Astrocyte (in vitro differentiated cells and primary cell): ENCODE results near the gene TRANK1. TPM values are rescaled to one million over a fixed set of nuclear protein-coding genes. Genes with fewer than 3 reads are reported as not detected.
"Not testable (repeated sequence)": the region's sequence is repeated elsewhere in the genome, so short reads cannot be mapped to it uniquely, and the experiment has no call there.

Experiments used
- DNase-seq: peaks from one replicate; pipeline ENCODE4 v3.0.0-alpha.2; 2010; ENCODE audit warnings: low read depth
- FAIRE-seq: peaks from 2 replicates; lab custom pipeline; 2011; peaks lifted over from hg19 to GRCh38; lab: Jason Lieb, UNC
- H2AFZ ChIP-seq: 2 replicates; pipeline ENCODE4 v1.6.0; 2012; ENCODE audit warnings: low read depth, low read length, inconsistent platforms
- H3K27ac ChIP-seq: 2 replicates; pipeline ENCODE4 v1.5.1; 2011; ENCODE audit warnings: low read depth, low read length, inconsistent platforms
- H3K27me3 ChIP-seq: 2 replicates; pipeline ENCODE4 v1.6.0; 2011; ENCODE audit warnings: low read length, inconsistent platforms; ENCODE audit not compliant: insufficient read depth
- H3K36me3 ChIP-seq: 2 replicates; pipeline ENCODE4 v1.5.1; 2011; ENCODE audit warnings: low read length, inconsistent platforms; ENCODE audit not compliant: insufficient read depth
- H3K4me1 ChIP-seq: 2 replicates; pipeline ENCODE4 v1.5.1; 2011; ENCODE audit warnings: low read length, inconsistent platforms; ENCODE audit not compliant: insufficient read depth
- H3K4me2 ChIP-seq: 2 replicates; pipeline ENCODE4 v1.6.0; 2012; ENCODE audit warnings: low read length, inconsistent platforms
- H3K4me3 ChIP-seq: 2 replicates; pipeline ENCODE4 v1.5.1; 2011; ENCODE audit warnings: low read depth, mild to moderate bottlenecking, low read length, inconsistent platforms; ENCODE audit not compliant: insufficient read depth
- H3K79me2 ChIP-seq: 2 replicates; pipeline ENCODE4 v1.6.0; 2012; ENCODE audit warnings: mild to moderate bottlenecking, low read length, inconsistent platforms; ENCODE audit not compliant: insufficient read depth
- H3K9ac ChIP-seq: 2 replicates; pipeline ENCODE4 v1.6.0; 2012; ENCODE audit warnings: mild to moderate bottlenecking, low read length, inconsistent platforms
- H3K9me3 ChIP-seq: 2 replicates; pipeline ENCODE4 v1.5.1; 2012; ENCODE audit warnings: low read depth, mild to moderate bottlenecking, low read length, inconsistent platforms; ENCODE audit not compliant: insufficient read depth
- H4K20me1 ChIP-seq: 2 replicates; pipeline ENCODE4 v1.6.0; 2012; ENCODE audit warnings: low read length, inconsistent platforms; ENCODE audit not compliant: insufficient read depth
- H3K27ac Mint-ChIP-seq: one replicate; pipeline ENCODE4 v1.8.0; 2021; ENCODE audit warnings: mild to moderate bottlenecking, mixed read lengths; ENCODE audit not compliant: unreplicated experiment
- H3K27me3 Mint-ChIP-seq: one replicate; pipeline ENCODE4 v1.8.0; 2021; ENCODE audit warnings: low read depth, mixed read lengths; ENCODE audit not compliant: unreplicated experiment
- H3K36me3 Mint-ChIP-seq: one replicate; pipeline ENCODE4 v1.8.0; 2021; ENCODE audit warnings: low read depth, mixed read lengths; ENCODE audit not compliant: unreplicated experiment
- H3K4me1 Mint-ChIP-seq: one replicate; pipeline ENCODE4 v1.8.0; 2021; ENCODE audit warnings: low read depth, mixed read lengths; ENCODE audit not compliant: unreplicated experiment
- H3K4me3 Mint-ChIP-seq: one replicate; pipeline ENCODE4 v1.8.0; 2021; ENCODE audit warnings: mild to moderate bottlenecking, moderate library complexity, mixed read lengths; ENCODE audit not compliant: unreplicated experiment
- H3K9me3 Mint-ChIP-seq: one replicate; pipeline ENCODE4 v1.8.0; 2021; ENCODE audit warnings: mild to moderate bottlenecking, mixed read lengths; ENCODE audit not compliant: unreplicated experiment
- CTCF ChIP-seq: IDR thresholded peaks from 2 replicates; pipeline ENCODE4 v1.5.1; 2011; ENCODE audit warnings: low read depth, mild to moderate bottlenecking, inconsistent platforms, low read length, moderate library complexity; ENCODE audit not compliant: insufficient read depth
- EZH2 ChIP-seq: IDR thresholded peaks from 2 replicates; pipeline ENCODE4 v1.6.1; 2012; ENCODE audit warnings: mild to moderate bottlenecking, low read length, inconsistent platforms; ENCODE audit not compliant: insufficient read depth
- total RNA-seq: library from RNA; stranded (reverse); gene quantifications from 2 replicates; pipeline ENCODE4 v1.2.1, GENCODE V29; 2021

Gene TRANK1
- total RNA-seq, 1 donor from 2014 or later = 5.6 TPM

DNA sequence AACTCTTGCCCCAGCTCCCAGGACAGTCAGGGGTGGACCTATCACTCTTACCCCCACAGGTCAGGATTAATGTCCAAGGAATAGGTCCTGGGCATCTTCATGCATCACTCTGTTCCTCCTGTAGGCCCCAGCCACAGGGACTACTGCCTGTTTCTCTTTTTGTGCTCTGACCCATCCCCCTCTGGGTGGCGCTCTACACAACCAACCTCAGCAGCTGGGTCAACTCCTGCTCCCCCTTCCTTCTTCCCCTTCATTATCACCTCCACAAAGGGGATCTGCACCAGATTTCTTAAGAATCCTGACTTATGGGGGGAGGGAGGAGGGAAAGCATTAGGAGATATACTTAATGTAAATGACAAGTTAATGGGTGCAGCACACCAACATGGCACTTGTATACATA, 12.2 kb upstream of the TRANK1 start:
- H3K36me3 ChIP-seq = no peaks in the 10 kb centered on the region
- H4K20me1 ChIP-seq = no peaks in the 10 kb centered on the region
- no peak overlapping the region for H3K4me2 ChIP-seq
- H3K4me3 ChIP-seq = no peak overlapping the region
- no peak overlapping the region for H2AFZ ChIP-seq
- peaks cover 13% of the 10 kb centered on the region for H3K4me1 ChIP-seq
- no peak overlapping the region for H3K9ac ChIP-seq
- no peaks in the 10 kb centered on the region for H3K9me3 Mint-ChIP-seq
- H3K27me3 Mint-ChIP-seq = no peaks in the 10 kb centered on the region
- FAIRE-seq (no peak), DNase-seq (no peak)
- H3K27ac Mint-ChIP-seq = no peak overlapping the region
- no peaks in the 10 kb centered on the region for H3K79me2 ChIP-seq
- no peaks in the 10 kb centered on the region for H3K9me3 ChIP-seq
- no peaks in the 10 kb centered on the region for H3K27me3 ChIP-seq
- peaks cover 6% of the 10 kb centered on the region for H3K4me1 Mint-ChIP-seq
- no peak for TF ChIP-seq CTCF
- TF ChIP-seq EZH2 = no peak
- no peak overlapping the region for H3K27ac ChIP-seq
- H3K4me3 Mint-ChIP-seq = no peak overlapping the region
- no peaks in the 10 kb centered on the region for H3K36me3 Mint-ChIP-seq

GRCh38 chr3:36956155-36956554, 11.3 kb upstream of the TRANK1 start:
- no peaks in the 10 kb centered on the region for H4K20me1 ChIP-seq
- no peak for FAIRE-seq
- H3K4me1 Mint-ChIP-seq = peaks cover 6% of the 10 kb centered on the region
- no peaks in the 10 kb centered on the region for H3K36me3 Mint-ChIP-seq
- H3K4me2 ChIP-seq = no peak overlapping the region
- H2AFZ ChIP-seq = no peak overlapping the region
- no peak overlapping the region for H3K27ac ChIP-seq
- H3K4me3 ChIP-seq = no peak overlapping the region
- H3K79me2 ChIP-seq = no peaks in the 10 kb centered on the region
- H3K9ac ChIP-seq = no peak overlapping the region
- DNase-seq = no peak
- H3K9me3 Mint-ChIP-seq = no peaks in the 10 kb centered on the region
- no peak overlapping the region for H3K4me3 Mint-ChIP-seq
- H3K27me3 Mint-ChIP-seq = no peaks in the 10 kb centered on the region
- peaks cover 13% of the 10 kb centered on the region for H3K4me1 ChIP-seq
- no peak overlapping the region for H3K27ac Mint-ChIP-seq
- H3K27me3 ChIP-seq = no peaks in the 10 kb centered on the region
- H3K36me3 ChIP-seq = no peaks in the 10 kb centered on the region
- TF ChIP-seq EZH2 (no peak), CTCF (no peak)
- no peaks in the 10 kb centered on the region for H3K9me3 ChIP-seq

- H3K4me1 Mint-ChIP-seq = peaks cover 6% of the 10 kb centered on the region
These were observed 9.7 kb upstream of the TRANK1 start for GRCh38 chr3:36954452-36955134.

GRCh38 chr3:36947814-36948213, 3.0 kb upstream of the TRANK1 start:
- not testable (repeated sequence) for H2AFZ ChIP-seq, H3K4me2 ChIP-seq, H3K4me1 Mint-ChIP-seq, H3K27me3 ChIP-seq, H3K4me1 ChIP-seq, H3K4me3 ChIP-seq, DNase-seq, H3K27ac Mint-ChIP-seq, H3K36me3 Mint-ChIP-seq, H3K79me2 ChIP-seq, H3K4me3 Mint-ChIP-seq, H3K9me3 ChIP-seq, H3K36me3 ChIP-seq, FAIRE-seq, H3K27ac ChIP-seq, H4K20me1 ChIP-seq, H3K9ac ChIP-seq
- Mint-ChIP-seq H3K27me3 (peaks cover 16% of the 10 kb centered on the region), H3K9me3 (peaks cover 11% of the 10 kb centered on the region)

More at GRCh38 chr3:36954452-36955134, 9.7 kb upstream of the TRANK1 start:
- no peaks in the 10 kb centered on the region for H3K27me3 ChIP-seq
- Mint-ChIP-seq H3K36me3 (no peaks in the 10 kb centered on the region), H3K27me3 (no peaks in the 10 kb centered on the region), H3K4me3 (no peak overlapping the region), H3K9me3 (no peaks in the 10 kb centered on the region), H3K27ac (no peak overlapping the region)
- no peak for FAIRE-seq
- no peak overlapping the region for H3K27ac ChIP-seq
- H3K79me2 ChIP-seq = no peaks in the 10 kb centered on the region
- no peaks in the 10 kb centered on the region for H3K9me3 ChIP-seq
- H3K4me1 ChIP-seq = peaks cover 13% of the 10 kb centered on the region
- no peak overlapping the region for H2AFZ ChIP-seq
- DNase-seq = no peak
- no peaks in the 10 kb centered on the region for H4K20me1 ChIP-seq
- H3K4me2 ChIP-seq = no peak overlapping the region
- no peaks in the 10 kb centered on the region for H3K36me3 ChIP-seq
- H3K4me3 ChIP-seq = no peak overlapping the region
- H3K9ac ChIP-seq = no peak overlapping the region
- TF ChIP-seq EZH2 = no peak
- TF ChIP-seq CTCF = no peak
